Heart right ventricle (tissue), 16 donors: ENCODE measurements around the gene TLCD1. TPM values are rescaled to one million over a fixed set of nuclear protein-coding genes. Genes with fewer than 3 reads are reported as not detected.

Experiments
- ATAC-seq, 8 donors: fragments of 200-7000 bp; cut with Tn5 transposase; one replicate each; pipeline ENCODE4 v1.9.1; 2020; ENCODE audit warnings: mild to moderate bottlenecking in 8 of 8, moderate library complexity in 8 of 8, moderate number of reproducible peaks in 1 of 8
- DNase-seq, 2 donors: peaks; one replicate each; pipeline ENCODE4 v3.0.0-alpha.2; 2020
- H3K27ac ChIP-seq, 10 donors: fragments of 200-600 bp; sonication (generic) in 2 of 10; one replicate each; pipeline versions ENCODE4 v1.5.0 to v1.8.0; 2020 to 2022; ENCODE audit warnings: mild to moderate bottlenecking in 3 of 10
- H3K27me3 ChIP-seq, 7 donors: fragments of 200-600 bp; one replicate each; pipeline ENCODE4 v1.8.0; 2021 to 2022; ENCODE audit warnings: mild to moderate bottlenecking in 2 of 7
- H3K36me3 ChIP-seq, 9 donors: fragments of 200-600 bp; sonication (generic) in 1 of 9; one replicate each; pipeline versions ENCODE4 v1.5.0 to v1.8.0; 2020 to 2022; ENCODE audit warnings: mild to moderate bottlenecking in 2 of 9
- H3K4me1 ChIP-seq, 9 donors: fragments of 200-600 bp; sonication (generic) in 1 of 9; one replicate each; pipeline versions ENCODE4 v1.5.0 to v1.8.0; 2020 to 2022; ENCODE audit warnings: mild to moderate bottlenecking in 4 of 9
- H3K4me3 ChIP-seq, 10 donors: fragments of 200-600 bp; sonication (generic) in 2 of 10; one replicate each; pipeline versions ENCODE4 v1.5.0 to v1.8.0; 2020 to 2022; ENCODE audit warnings: mild to moderate bottlenecking in 7 of 10, moderate library complexity in 2 of 10
- H3K9me3 ChIP-seq, 11 donors: fragments of 200-600 bp in 10 of 11; sonication (generic) in 2 of 11; one replicate each; pipeline versions ENCODE4 v1.5.0 to v1.8.0; 2013 to 2022; ENCODE audit warnings: mild to moderate bottlenecking in 2 of 11, control low read depth in 1 of 11, moderate library complexity in 1 of 11
- CTCF ChIP-seq, 9 donors: fragments of 200-600 bp; sonication (generic) in 2 of 9; IDR thresholded peaks; one replicate each; pipeline versions ENCODE4 v1.5.0 to v1.8.0; 2021 to 2022; ENCODE audit warnings: antibody characterized with exemption in 9 of 9, mild to moderate bottlenecking in 5 of 9, moderate library complexity in 1 of 9
- WGBS, 2 donors: extraction: QIAGEN DNeasy Blood & Tissue Kit; methylation state at CpG; one replicate each; pipeline ENCODE4 v1.1.7; 2013; ENCODE audit warnings: inconsistent platforms in 1 of 2; 5-methylcytosine and 5-hydroxymethylcytosine counted together
- intact Hi-C, 10 donors: fragments of 100-400 bp; cut with DNase I; formaldehyde crosslinking; loops; one replicate each; pipeline versions ENCODE4 v1.11.1 to v1.14.2; 2022
- long read RNA-seq, 3 donors: library from polyadenylated mRNA; unstranded; transcript quantifications; one replicate each; pipeline ENCODE4 v2.0.0, GENCODE V29; 2020 to 2021
- polyA plus RNA-seq, 2 donors: library from polyadenylated mRNA; stranded (reverse); fragments of 200-250 nt; gene quantifications; one replicate each; pipeline ENCODE4 v1.2.3, GENCODE V29; 2013
- total RNA-seq, 10 donors: library from RNA; stranded (reverse); fragmentation: NEBNext Ultra II Directional in 3 of 10; extraction: Animal tissue kit (Norgen Biotek cat#: 25700) in 3 of 10; gene quantifications; one replicate each; pipeline versions ENCODE4 v1.2.1 to v1.2.4, GENCODE V29; 2021 to 2023
- donor health status: Arrhythmogenic right ventricular cardiomyopathy.
- donor health status: ischemic (EF 13 %, LVEDD 7.1; RV severe dilation, severe dysfunction).
- donor health status: healthy with polysubstance abuse.
- donor health status: DM: no; HTN: yes; CAD: no.
- donor health status: DM: no; HTN: no; CAD: no.
- donor health status: ischemic (EF 25% LVEDD 6.9; RV normal size, moderate dysfunction).
- donor health status: ischemic (EF 25% LVEDD 5.7; RV mildly dilated, moderate dysfunction).
- donor health status: healthy.
- donor health status: DM: yes; HTN: yes; CAD: no.
- donor health status: Ischemic cardiomyopathy.
- donor health status: ischemic (EF 35%, LVEDD 5.7; RV mildly dilated, moderate dysfunction).
- donor health status: nonischemic (EF 11% LVEDD 7.7; RV severe dilation, severe dysfunction).
- donor health status: DM: yes; HTN: yes; CAD: no.
- donor health status: PGD.
- donor health status: ischemic (EF 29% LVEDD 5.4; RV normal size, mild dysfunction).
- donor health status: nonischemic (EF 23%, LVEDD 6.1; RV moderate dilation, normal function).

The TLCD1 gene
- total RNA-seq (1 to 10 TPM in 4 of 10 donors, under 1 TPM in 6; 0.36 to 1.8 (median 0.89) TPM), polyA plus RNA-seq (1 to 10 TPM; 3.4 to 9.3 TPM)
- long read RNA-seq, donor 1, partial matches to known transcripts: 0 of 4 reads
- long read RNA-seq, donor 1, other reads (novel, unspliced or antisense): 0 of 4 reads
- long read RNA-seq, donor 2, partial matches to known transcripts: 0 of 1 reads
- long read RNA-seq, donor 2, other reads (novel, unspliced or antisense): 0 of 1 reads
- long read RNA-seq, donor 3: 0 reads

- peaks cover 21 to 68% (median 41%) of the 10 kb centered on the region in 9 donors for H3K4me1 ChIP-seq
- no peaks in the 10 kb centered on the region for H3K9me3 ChIP-seq
- peak within 1 kb of the TSS; percentile 50 to 89 (median 78) for H3K4me3 ChIP-seq
- DNase-seq (peak; percentile 44 to 74), ATAC-seq (peak; percentile 27 to 49 (median 42))
- intact Hi-C loops: loop anchor here in 7 of 10 donors (1.0 to 10.0 kb wide), 6 partner anchors 24 to 389 kb away; partner anchors contain the start of genes PHF12 (in 4 of the 7) and DHRS13 (in 1 of the 7)
- WGBS, 2 donors: 0 to 1% methylated on average over 16 to 49 of the region's 49 CpGs
- H3K36me3 ChIP-seq: peaks cover 0 to 41% (median 34%) of the 10 kb centered on the region in 9 donors
- H3K27me3 ChIP-seq: no peaks in the 10 kb centered on the region
- H3K27ac ChIP-seq: peak within 1 kb of the TSS in 9 of 10 donors; percentile 5 to 98 (median 90)
- TF ChIP-seq CTCF (IDR thresholded peaks at IDR 0.05): no peak
These were observed at the start of gene TLCD1 for GRCh38 chr17:28726226-28726626. TSS of gene TLCD1 (minus strand) at chr17:28726233. CDS start at chr17:28726097, 136 bp downstream.

GRCh38 chr17:28774206-28774605, 48.2 kb upstream of the TLCD1 start:
- WGBS, 2 donors: 84 to 88% methylated on average over 3 of the region's 3 CpGs
- intact Hi-C loops: no loop called here

GRCh38 chr17:28773736-28774135, 47.7 kb upstream of the TLCD1 start:
- H3K4me1 ChIP-seq: peaks cover 0 to 19% (median 13%) of the 10 kb centered on the region in 9 donors
- no peak for DNase-seq
- no peak for TF ChIP-seq CTCF (IDR thresholded peaks at IDR 0.05)
- no peak overlapping the region for H3K4me3 ChIP-seq
- H3K27ac ChIP-seq: no peak overlapping the region
- 93 to 94% methylated on average over 6 of the region's 6 CpGs for WGBS, 2 donors
- H3K36me3 ChIP-seq: peaks cover 0 to 12% (median 0%) of the 10 kb centered on the region in 9 donors
- H3K27me3 ChIP-seq: no peaks in the 10 kb centered on the region
- no peaks in the 10 kb centered on the region for H3K9me3 ChIP-seq
- ATAC-seq: no peak
- intact Hi-C loops: no loop called here

More at GRCh38 chr17:28774206-28774605, 48.2 kb upstream of the TLCD1 start:
- ATAC-seq: no peak
- Histone ChIP-seq H3K27me3 (no peaks in the 10 kb centered on the region), H3K4me3 (no peak overlapping the region), H3K9me3 (no peaks in the 10 kb centered on the region), H3K36me3 (peaks cover 0 to 12% (median 0%) of the 10 kb centered on the region in 9 donors), H3K27ac (no peak overlapping the region), H3K4me1 (peaks cover 0 to 19% (median 13%) of the 10 kb centered on the region in 9 donors)
- no peak for DNase-seq
- no peak for TF ChIP-seq CTCF (IDR thresholded peaks at IDR 0.05)

GRCh38 chr17:28765038-28765437, 39.0 kb upstream of the TLCD1 start:
- H3K4me3 ChIP-seq: no peak overlapping the region
- DNase-seq (no peak), ATAC-seq (no peak)
- no peak overlapping the region for H3K27ac ChIP-seq
- intact Hi-C loops: loop anchor here in 8 of 10 donors (5.0 to 10.0 kb wide), 8 partner anchors 50 to 150 kb away; partner anchors contain the start of genes FAM222B (in 3 of the 8), DHRS13 (in 1 of the 8), ERAL1 (in 1 of the 8) and FLOT2 (in 1 of the 8)
- no peaks in the 10 kb centered on the region for H3K9me3 ChIP-seq
- H3K4me1 ChIP-seq: peaks cover 2 to 29% (median 26%) of the 10 kb centered on the region in 9 donors
- 86 to 87% methylated on average over 4 of the region's 4 CpGs for WGBS, 2 donors
- peaks cover 0 to 39% (median 0%) of the 10 kb centered on the region in 9 donors for H3K36me3 ChIP-seq
- no peaks in the 10 kb centered on the region for H3K27me3 ChIP-seq
- no peak for TF ChIP-seq CTCF (IDR thresholded peaks at IDR 0.05)
